ENCODE measurements around the gene B9D2. TPM values are rescaled to one million over a fixed set of nuclear protein-coding genes. Genes with fewer than 3 reads are reported as not detected.
"Not testable (repeated sequence)": the region's sequence is repeated elsewhere in the genome, so short reads cannot be mapped to it uniquely, and the experiment has no call there.

B9D2 gene
- total and polyA plus RNA-seq, 2 donors (not counting 1 experiment from before 2014, with no cell fraction given): 2.3 to 5.3 TPM

DNA sequence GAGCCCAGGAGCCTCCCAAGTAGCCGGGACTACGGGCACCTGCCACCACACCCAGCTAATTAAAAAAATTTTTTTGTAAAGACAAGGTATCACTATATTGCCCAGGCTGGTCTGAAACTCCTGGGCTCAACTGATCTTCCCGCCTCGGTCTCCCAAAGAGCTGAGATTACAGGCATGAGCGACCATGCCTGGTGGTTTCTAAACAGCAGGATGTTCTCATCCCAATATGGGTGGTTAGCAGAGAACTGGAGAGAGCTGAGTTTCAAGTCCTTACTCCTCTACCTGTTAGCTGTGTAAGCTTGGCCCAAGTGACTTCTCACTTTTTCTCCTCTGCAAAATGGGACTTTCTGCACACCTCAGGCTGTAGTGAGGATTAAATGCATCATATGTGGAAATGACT is 20.4 kb upstream of the B9D2 start:
- Histone ChIP-seq H4K20me1 (ENCODE audit: control insufficient read depth, extremely low read depth, insufficient read depth, low read length) (no peaks in the 10 kb centered on the region), H3K4me2 (ENCODE audit: extremely low read depth, insufficient read depth, low read length) (no peak overlapping the region), H2AFZ (ENCODE audit: low read length) (no peak overlapping the region), H3K79me2 (ENCODE audit: control insufficient read depth, insufficient read depth, low read length) (no peaks in the 10 kb centered on the region), H3K27ac (ENCODE audit: insufficient read depth, low read length) (no peak overlapping the region), H3K36me3 (ENCODE audit: control insufficient read depth, insufficient read depth, low read length) (no peaks in the 10 kb centered on the region), H3K9me3 (ENCODE audit: control insufficient read depth, insufficient read depth, low read depth, low read length) (no peaks in the 10 kb centered on the region), H3K27me3 (ENCODE audit: control insufficient read depth, insufficient read depth, low read length) (no peaks in the 10 kb centered on the region), H3K9ac (ENCODE audit: insufficient read depth, low read length) (no peak overlapping the region), H3K4me1 (ENCODE audit: control insufficient read depth, extremely low read depth, insufficient read depth, low read length) (no peaks in the 10 kb centered on the region), H3K4me3 (replicated peaks in 1 of 4; ENCODE audit: control extremely low read depth in 1 of 4, insufficient read depth in 1 of 4, low read depth in 3 of 4, low read length in 4 of 4) (no peak overlapping the region)
- TF ChIP-seq, protein P1, sequence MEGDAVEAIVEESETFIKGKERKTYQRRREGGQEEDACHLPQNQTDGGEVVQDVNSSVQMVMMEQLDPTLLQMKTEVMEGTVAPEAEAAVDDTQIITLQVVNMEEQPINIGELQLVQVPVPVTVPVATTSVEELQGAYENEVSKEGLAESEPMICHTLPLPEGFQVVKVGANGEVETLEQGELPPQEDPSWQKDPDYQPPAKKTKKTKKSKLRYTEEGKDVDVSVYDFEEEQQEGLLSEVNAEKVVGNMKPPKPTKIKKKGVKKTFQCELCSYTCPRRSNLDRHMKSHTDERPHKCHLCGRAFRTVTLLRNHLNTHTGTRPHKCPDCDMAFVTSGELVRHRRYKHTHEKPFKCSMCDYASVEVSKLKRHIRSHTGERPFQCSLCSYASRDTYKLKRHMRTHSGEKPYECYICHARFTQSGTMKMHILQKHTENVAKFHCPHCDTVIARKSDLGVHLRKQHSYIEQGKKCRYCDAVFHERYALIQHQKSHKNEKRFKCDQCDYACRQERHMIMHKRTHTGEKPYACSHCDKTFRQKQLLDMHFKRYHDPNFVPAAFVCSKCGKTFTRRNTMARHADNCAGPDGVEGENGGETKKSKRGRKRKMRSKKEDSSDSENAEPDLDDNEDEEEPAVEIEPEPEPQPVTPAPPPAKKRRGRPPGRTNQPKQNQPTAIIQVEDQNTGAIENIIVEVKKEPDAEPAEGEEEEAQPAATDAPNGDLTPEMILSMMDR (conservative IDR thresholded peaks at IDR 0.05 in 1 of 2, IDR thresholded peaks at IDR 0.05 in 1 of 2; ENCODE audit: low read depth in 1 of 2, low read length in 2 of 2): no peak
- no peak for TF ChIP-seq EZH2 (IDR thresholded peaks at IDR 0.05; ENCODE audit: low read length, missing control alignments)
- DNase-seq (ENCODE audit: low read depth in 2 of 2): no peak

DNA sequence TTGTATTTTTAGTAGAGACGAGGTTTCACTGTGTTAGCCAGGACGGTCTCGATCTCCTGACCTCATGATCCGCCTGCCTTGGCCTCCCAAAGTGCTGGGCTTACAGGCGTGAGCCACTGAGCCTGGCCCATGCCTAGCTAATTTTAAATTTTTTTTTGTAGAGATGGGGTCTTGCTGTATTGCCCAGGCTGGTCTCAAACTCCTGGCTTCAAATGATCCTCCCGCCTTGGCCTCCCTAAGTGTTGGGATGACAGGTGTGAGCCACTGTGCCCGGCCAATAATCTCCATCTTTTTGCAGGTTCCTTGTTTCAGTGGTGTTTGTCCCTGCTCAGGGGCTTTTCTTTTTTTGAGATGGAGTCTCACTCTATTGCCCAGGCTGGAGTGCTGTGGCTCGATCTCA is 17.6 kb upstream of the B9D2 start:
- H3K4me2 ChIP-seq (ENCODE audit: extremely low read depth, insufficient read depth, low read length); H3K27me3 ChIP-seq (ENCODE audit: control insufficient read depth, insufficient read depth, low read length); H3K9me3 ChIP-seq (ENCODE audit: control insufficient read depth, insufficient read depth, low read depth, low read length); H4K20me1 ChIP-seq (ENCODE audit: control insufficient read depth, extremely low read depth, insufficient read depth, low read length); H3K9ac ChIP-seq (ENCODE audit: insufficient read depth, low read length); H2AFZ ChIP-seq (ENCODE audit: low read length); H3K36me3 ChIP-seq (ENCODE audit: control insufficient read depth, insufficient read depth, low read length); H3K79me2 ChIP-seq (ENCODE audit: control insufficient read depth, insufficient read depth, low read length); DNase-seq (ENCODE audit: low read depth in 2 of 2); H3K4me1 ChIP-seq (ENCODE audit: control insufficient read depth, extremely low read depth, insufficient read depth, low read length); H3K27ac ChIP-seq (ENCODE audit: insufficient read depth, low read length); H3K4me3 ChIP-seq (replicated peaks in 1 of 4; ENCODE audit: control extremely low read depth in 1 of 4, insufficient read depth in 1 of 4, low read depth in 3 of 4, low read length in 4 of 4): not testable (repeated sequence)

DNA sequence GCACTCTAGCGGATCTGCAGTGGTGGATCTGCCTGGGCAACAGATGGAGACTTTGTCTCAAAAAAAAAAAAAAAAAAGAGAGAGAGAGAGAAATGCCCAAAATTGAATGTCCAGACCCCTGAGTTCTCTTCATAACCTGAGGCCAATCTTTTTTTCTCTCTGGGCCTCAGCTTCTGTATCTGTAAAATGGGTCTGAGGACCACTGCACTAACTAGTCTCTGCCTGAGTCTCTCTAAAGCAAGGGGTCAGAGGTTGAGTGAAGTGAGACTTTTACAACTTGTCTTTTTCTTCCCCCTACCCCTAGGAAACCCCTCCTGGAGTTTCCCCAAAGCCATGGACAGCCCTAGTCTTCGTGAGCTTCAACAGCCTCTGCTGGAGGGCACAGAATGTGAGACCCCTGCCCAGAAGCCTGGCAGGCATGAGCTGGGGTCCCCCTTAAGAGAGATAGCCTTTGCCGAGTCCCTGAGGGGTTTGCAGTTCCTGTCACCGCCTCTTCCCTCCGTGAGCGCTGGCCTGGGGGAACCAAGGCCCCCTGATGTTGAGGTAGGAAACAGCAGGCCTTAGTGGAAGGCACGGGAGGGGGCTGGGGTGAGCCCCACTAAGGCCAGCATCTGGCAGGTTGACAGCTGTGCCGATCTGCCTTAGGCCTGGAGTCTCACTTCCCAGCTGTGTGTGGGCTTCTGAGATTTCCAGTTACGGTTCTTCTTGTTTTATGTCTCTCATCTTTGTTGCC is 14.2 kb upstream of the B9D2 start:
- Histone ChIP-seq H3K79me2 (ENCODE audit: control insufficient read depth, insufficient read depth, low read length) (no peaks in the 10 kb centered on the region), H3K27me3 (ENCODE audit: control insufficient read depth, insufficient read depth, low read length) (no peaks in the 10 kb centered on the region), H3K36me3 (ENCODE audit: control insufficient read depth, insufficient read depth, low read length) (no peaks in the 10 kb centered on the region), H3K27ac (ENCODE audit: insufficient read depth, low read length) (no peak overlapping the region), H3K4me1 (ENCODE audit: control insufficient read depth, extremely low read depth, insufficient read depth, low read length) (peaks cover 13% of the 10 kb centered on the region), H3K4me3 (replicated peaks in 1 of 4; ENCODE audit: control extremely low read depth in 1 of 4, insufficient read depth in 1 of 4, low read depth in 3 of 4, low read length in 4 of 4) (no peak overlapping the region), H4K20me1 (ENCODE audit: control insufficient read depth, extremely low read depth, insufficient read depth, low read length) (no peaks in the 10 kb centered on the region), H2AFZ (ENCODE audit: low read length) (no peak overlapping the region), H3K4me2 (ENCODE audit: extremely low read depth, insufficient read depth, low read length) (no peak overlapping the region), H3K9me3 (ENCODE audit: control insufficient read depth, insufficient read depth, low read depth, low read length) (no peaks in the 10 kb centered on the region), H3K9ac (ENCODE audit: insufficient read depth, low read length) (no peak overlapping the region)
- TF ChIP-seq, protein P1 (conservative IDR thresholded peaks at IDR 0.05 in 1 of 2, IDR thresholded peaks at IDR 0.05 in 1 of 2; ENCODE audit: low read depth in 1 of 2, low read length in 2 of 2): peak; percentile 5 to 13
- no peak for TF ChIP-seq EZH2 (IDR thresholded peaks at IDR 0.05; ENCODE audit: low read length, missing control alignments)
- DNase-seq (ENCODE audit: low read depth in 2 of 2): no peak
